Measurements from ENCODE around the gene ZCWPW1.

DNA sequence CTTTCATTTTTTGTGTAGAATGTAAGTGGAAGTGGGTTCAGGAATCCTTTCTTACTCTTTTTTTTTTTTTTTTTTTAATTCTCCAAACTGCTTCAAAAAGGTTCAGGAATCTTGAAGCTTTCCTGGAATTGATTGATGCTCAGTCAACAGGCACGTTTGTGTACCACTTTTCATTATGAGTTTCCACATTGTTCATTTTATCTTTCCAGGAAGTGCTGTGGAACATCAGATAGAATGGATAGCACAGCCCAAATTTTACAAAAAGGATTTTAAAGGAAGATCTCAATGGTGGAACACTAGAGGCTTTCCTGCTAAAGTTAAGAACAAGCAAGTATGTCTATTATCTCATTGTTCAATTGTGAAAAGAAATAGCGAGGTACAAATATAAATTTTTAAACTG, 9.7 kb upstream of the ZCWPW1 start:
- TF ChIP-seq, protein P1, sequence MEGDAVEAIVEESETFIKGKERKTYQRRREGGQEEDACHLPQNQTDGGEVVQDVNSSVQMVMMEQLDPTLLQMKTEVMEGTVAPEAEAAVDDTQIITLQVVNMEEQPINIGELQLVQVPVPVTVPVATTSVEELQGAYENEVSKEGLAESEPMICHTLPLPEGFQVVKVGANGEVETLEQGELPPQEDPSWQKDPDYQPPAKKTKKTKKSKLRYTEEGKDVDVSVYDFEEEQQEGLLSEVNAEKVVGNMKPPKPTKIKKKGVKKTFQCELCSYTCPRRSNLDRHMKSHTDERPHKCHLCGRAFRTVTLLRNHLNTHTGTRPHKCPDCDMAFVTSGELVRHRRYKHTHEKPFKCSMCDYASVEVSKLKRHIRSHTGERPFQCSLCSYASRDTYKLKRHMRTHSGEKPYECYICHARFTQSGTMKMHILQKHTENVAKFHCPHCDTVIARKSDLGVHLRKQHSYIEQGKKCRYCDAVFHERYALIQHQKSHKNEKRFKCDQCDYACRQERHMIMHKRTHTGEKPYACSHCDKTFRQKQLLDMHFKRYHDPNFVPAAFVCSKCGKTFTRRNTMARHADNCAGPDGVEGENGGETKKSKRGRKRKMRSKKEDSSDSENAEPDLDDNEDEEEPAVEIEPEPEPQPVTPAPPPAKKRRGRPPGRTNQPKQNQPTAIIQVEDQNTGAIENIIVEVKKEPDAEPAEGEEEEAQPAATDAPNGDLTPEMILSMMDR (IDR thresholded peaks at IDR 0.05; ENCODE audit: control extremely low read depth in 1 of 3, insufficient read depth in 1 of 3, low read depth in 1 of 3, low read length in 3 of 3) = no peak
- TF ChIP-seq POLR2A (IDR thresholded peaks at IDR 0.05; ENCODE audit: control extremely low read depth in 1 of 2, low read depth in 2 of 2, low read length in 2 of 2) = no peak
- no peak for TF ChIP-seq EZH2 (IDR thresholded peaks at IDR 0.05; ENCODE audit: low read depth, low read length, severe bottlenecking)
- TF ChIP-seq EGR1 (IDR thresholded peaks at IDR 0.05; ENCODE audit: borderline replicate concordance, low read depth, low read length) = no peak
- TF ChIP-seq RNF2 (IDR thresholded peaks at IDR 0.05; ENCODE audit: borderline replicate concordance, low read depth, low read length, missing control alignments, poor library complexity, severe bottlenecking) = no peak
- no peak for TF ChIP-seq RBBP5 (IDR thresholded peaks at IDR 0.05; ENCODE audit: borderline replicate concordance, low read depth, low read length)
- no peak for TF ChIP-seq CREB1 (IDR thresholded peaks at IDR 0.05)
- TF ChIP-seq RAD21 (IDR thresholded peaks at IDR 0.05 in 1 of 2, conservative IDR thresholded peaks at IDR 0.05 in 1 of 2; ENCODE audit: low read depth in 2 of 2, low read length in 2 of 2) = no peak
- TF ChIP-seq, protein P2, sequence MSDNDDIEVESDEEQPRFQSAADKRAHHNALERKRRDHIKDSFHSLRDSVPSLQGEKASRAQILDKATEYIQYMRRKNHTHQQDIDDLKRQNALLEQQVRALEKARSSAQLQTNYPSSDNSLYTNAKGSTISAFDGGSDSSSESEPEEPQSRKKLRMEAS (IDR thresholded peaks at IDR 0.05) = no peak
- TF ChIP-seq SUZ12 (IDR thresholded peaks at IDR 0.05; ENCODE audit: low read length) = no peak
- TF ChIP-seq SP2 (IDR thresholded peaks at IDR 0.05; ENCODE audit: low read length) = no peak
- TF ChIP-seq JUN (IDR thresholded peaks at IDR 0.05; ENCODE audit: low read depth, low read length) = no peak
- TF ChIP-seq TAF1 (IDR thresholded peaks at IDR 0.05; ENCODE audit: low read depth, low read length) = no peak
- no peak for TF ChIP-seq POLR2AphosphoS5 (IDR thresholded peaks at IDR 0.05; ENCODE audit: low read depth, low read length)
